Dedifferentiated amniotic fluid mesenchymal stem cell (primary cell): Measurements from ENCODE around the gene SOX5.
"Not testable (repeated sequence)": the region's sequence is repeated elsewhere in the genome, so short reads cannot be mapped to it uniquely, and the experiment has no call there.

Source experiments
- DNase-seq: peaks from one replicate; pipeline ENCODE4 v3.0.0-alpha.2; 2016; ENCODE audit errors: extremely low spot score

SOX5 gene

DNA sequence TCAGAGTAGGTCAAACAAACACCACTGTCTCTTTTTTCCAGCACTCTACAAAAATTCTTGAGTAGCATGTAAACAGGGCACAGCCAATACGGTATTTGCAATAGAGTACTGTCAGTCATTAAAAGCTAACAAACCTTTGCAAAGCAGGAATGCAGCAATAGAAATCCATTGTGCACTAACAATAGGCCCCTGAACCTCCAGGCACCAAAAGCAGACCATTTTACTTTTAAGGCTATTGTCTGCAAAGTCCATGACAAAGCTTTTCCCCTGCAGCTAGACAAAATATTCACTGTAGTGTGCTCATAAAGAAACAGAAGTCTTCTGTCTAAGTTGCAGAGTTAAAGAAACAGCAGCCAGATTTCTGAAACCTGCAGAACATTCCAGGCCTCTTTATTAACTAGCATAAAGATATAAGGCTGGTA, 191.9 kb downstream of the SOX5 start:
- DNase-seq, result no peak

DNA sequence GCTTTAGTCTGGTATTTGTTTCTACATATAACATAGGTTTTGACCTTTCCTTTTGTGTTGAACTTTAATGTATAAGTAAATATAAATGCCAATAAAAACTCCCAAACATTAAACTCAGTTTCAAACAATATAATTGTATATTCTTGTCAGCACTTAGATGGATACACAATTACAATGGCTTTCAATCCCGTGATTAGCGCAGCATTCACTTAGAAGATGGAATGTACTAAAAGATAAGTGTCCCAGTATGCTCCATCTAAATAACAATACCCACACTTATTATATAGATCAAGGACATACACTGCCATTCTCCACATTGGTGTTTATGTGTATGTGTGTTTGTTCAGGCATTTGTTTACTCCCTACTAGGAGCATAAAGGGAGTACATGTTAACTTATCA, 193.1 kb downstream of the SOX5 start:
- DNase-seq, result no peak

DNA sequence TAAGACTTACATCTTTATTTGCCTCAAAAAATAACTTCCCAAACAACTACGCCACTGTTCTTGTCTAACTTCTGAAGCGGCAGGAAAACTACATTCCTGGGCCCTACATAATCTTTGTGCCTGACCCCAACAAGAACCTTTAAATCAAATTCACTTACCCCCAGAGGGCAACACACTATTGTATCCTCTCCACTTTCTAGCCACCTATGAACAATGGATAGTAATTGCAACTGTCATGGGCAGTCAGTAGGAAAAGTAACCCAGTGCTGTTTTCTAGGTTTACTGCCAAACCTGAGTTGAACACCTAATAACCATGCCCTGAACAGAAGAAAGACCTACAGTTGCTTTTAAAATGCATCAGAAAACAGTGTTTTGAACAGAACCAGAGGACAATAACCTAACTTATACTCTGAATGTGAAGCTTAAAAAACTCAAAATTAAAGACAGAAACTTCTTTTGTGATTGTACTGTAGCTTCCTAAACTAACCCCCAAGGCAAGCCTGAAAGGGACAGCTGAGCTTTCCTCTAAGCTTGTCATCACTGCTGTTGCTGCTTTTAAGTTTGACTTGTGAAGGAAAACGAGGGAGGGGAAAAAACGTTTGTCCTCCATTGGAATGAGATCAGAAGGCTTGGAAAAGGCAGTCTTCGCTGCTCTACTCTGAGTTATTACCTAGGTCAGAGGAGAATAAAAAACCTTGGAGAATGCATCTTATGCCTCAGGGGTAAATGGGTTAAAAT, 195.7 kb downstream of the SOX5 start:
- DNase-seq, result no peak

DNA sequence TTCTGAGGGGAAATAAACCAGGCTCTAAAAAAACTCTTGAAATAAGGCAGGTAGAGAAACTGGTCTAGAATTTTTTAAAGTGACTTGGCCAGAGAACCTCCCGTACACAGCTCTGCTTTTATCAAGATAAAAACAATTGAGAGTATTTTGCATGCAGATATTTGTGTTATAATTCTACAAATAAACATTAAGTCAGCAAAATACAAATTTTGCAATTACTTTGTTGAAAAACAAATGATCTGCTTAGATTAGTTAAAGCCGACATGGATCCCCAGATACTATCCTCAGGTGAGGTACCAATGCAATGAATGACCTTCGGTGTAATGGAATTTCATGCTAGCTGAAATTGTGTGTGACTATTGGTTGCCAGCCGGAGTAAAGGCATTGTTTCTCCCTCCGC, 197.2 kb downstream of the SOX5 start:
- DNase-seq, result no peak

DNA sequence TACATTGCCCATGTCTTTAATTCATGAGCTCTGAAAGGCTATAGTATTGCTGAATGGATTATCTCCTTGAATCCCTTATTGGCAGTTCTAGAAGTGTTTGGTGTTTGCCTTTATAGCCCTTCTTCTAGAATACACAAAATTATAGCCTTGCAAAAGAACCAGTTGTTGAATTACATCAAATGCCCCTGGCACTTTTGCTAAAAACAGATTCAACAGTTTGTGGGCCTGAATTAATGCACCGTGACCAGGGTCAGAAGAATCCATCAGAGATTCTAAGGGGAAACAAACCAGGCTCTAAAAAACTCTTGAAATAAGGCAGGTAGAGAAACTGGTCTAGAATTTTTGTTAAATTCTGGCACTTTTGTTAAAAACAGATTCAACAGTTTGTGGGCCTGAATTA, 197.8 kb downstream of the SOX5 start:
- DNase-seq, result no peak

DNA sequence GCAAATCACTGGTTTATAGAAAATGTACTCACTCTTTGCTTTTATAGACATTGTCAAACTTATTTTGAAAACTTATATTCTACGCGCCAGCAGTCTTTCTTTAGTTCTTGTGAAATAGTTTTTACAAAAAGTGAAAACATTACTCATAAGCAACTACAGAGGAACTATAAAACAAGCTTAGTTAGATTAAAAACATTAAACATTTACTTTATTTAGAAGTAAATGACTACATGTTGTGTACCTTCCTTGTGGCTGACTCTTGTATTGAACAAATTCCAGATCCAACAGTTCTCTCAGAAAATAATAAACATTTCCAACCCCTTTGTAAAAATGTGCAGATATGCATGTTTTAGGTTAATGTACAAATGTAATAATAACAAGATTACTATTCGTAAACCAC, 198.5 kb downstream of the SOX5 start:
- no peak for DNase-seq

DNA sequence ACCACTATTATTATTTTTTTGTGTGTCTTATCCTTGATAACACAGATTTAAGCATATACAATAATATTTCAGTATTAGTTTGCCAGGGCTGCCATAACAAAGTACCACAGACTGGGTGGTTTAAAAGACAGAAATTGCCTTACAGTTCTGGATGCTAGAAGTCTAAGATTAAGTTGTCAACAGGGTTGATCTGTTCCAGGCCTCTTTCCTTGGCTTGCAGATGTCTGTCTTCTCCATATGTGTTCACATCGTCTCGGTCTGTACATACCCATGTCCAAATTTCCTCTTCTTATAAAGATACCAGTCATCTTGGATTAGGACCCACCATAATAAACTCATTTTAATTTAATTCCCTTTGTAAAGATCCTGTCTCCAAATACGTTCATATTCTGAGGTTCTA, 204.8 kb downstream of the SOX5 start:
- DNase-seq, result no peak

DNA sequence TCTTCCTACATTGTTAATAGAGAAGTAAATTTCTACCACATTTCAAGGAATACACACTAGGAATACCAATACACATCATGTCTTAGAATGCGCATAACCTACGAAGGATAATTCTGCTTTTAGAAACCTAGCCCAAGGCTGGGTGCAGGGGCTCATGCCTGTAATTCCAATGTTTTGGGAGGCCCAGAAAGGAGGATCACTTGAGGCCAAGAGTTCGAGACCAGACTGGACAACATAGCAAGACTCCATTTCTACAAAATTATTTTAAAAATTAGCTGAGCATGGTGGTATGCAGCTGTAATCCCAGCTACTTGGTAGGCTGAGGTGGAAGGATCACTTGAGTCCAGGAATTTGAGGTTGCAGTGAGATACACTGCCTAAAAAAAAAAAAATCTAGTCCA, 206.9 kb downstream of the SOX5 start:
- DNase-seq, result no peak

DNA sequence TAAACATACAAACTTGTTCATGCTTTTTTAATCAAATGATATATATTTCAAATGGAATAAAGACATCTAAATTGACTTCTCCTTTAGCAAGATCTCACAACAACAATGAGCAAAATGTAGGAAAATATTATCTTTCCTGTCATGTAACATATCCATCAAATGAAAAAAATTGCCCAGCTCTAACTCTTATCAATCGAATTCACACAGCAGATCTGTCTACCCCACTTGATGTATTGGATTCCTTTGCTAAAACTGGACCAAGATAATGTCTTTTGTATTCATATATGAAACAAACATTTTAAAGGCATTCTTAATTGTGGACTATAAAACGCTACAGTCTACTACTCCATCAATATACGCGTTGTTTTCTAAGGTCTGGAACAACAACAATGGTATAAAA, 218.0 kb downstream of the SOX5 start:
- no peak for DNase-seq

DNA sequence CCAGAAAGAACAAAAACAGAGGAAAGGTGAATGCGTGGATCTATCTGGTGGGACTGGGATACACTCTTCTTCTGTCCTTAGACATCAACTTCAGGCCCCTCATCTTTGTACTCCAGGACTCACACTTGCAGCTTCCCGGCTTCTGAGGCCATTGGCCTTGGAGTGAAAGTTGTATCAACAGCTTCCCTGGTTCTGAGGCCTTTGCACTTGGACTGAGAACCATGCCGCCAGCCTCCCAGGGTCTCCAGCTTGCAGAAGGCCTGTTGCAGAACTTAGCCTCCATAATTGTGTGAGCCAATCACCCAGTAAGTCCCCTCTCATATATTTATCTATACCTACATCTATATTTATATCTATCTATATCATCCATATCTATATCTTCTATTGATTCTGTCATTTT, 218.4 kb downstream of the SOX5 start:
- no peak for DNase-seq

DNA sequence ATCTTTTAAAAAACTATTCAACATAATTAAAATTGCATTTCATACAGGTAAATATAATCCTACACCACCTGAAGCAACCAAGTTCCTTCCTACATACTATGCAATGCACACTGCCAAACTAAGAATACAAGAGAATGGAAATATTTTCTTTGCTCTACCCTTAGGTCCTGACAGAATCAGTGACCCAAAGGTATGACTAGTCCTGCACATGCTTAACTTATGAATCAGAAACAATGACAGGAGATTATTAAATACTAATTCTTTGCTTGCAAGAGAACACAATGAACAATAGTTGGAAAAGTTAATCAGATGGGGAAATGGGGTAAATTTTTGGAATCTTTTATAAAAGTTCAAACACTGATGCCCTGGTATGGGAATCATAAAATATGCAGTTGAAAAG, 220.1 kb downstream of the SOX5 start:
- DNase-seq, result no peak

DNA sequence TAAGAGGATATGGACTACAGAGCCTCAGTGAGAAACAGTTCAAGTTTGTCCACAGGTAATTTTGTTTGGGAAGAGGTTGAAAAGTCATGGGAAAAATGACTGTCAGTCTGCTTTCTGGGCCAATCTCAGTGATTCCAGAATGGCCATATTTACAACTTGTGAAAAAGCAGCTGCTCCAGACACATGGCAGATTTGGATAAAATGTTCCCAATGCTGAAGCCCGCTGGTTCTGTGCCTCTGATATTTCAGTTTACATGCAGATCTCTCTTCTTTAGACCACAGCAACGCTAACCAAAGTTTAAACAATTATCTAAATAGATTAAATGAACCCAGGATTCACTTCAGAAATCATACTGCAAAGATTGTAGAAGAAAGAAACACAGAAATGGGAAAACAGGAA, 222.8 kb downstream of the SOX5 start:
- DNase-seq, result no peak

DNA sequence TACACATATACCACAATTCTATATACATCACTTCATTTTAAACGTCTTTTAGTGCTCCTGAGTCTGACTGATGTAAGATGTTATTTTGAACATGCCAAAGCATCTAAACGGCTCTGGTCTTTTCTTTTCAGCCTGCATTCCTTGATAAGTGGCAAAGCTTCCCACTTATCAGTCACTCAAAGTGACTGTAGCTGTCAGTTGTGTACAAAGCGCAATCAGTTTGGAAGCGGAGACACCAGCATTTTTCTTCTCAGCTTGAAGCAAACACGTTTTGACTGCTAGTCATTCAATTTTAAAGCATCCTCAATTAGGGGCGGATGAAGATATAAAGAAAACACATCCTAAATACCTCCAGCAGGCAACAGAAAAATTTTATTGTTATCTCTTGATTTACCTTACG, 226.8 kb downstream of the SOX5 start:
- DNase-seq, result no peak

DNA sequence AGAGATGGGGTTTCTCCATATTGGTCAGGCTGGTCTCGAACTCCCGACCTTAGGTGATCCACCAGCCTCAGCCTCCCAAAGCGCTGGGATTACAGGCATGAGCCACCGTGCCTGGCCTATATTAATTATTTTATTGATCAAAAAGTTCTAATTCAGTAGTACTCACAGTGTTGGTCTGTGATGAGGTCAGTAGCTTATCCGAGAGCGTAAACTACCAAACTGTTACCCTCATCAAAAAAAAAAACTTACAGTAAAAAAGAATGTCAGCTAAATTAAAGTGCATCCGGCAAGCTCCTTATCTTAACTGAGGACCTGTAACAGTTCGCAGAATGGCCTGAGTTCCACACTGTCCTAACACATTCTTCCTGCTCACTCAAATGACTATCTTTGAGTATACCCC, 228.2 kb downstream of the SOX5 start:
- DNase-seq, result no peak

DNA sequence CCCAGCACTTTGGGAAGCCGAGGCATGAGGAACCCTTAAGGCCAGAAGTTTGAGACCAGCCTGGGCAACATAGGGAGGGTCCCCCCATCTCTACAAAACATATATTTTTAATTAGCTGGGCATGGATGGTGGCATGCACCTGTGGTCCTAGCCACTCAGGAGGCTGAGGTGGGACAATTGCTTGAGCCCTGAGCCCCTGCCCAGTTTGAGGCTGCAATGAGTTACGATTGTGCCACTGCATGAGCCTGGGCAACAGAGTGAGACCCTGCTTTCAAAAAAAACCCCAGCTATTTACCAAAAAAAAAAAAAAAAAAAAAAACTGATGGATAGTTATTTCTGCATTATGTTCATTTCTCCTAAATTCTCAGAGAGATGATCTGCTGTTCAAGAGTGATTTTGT, 230.0 kb downstream of the SOX5 start:
- DNase-seq, result no peak

DNA sequence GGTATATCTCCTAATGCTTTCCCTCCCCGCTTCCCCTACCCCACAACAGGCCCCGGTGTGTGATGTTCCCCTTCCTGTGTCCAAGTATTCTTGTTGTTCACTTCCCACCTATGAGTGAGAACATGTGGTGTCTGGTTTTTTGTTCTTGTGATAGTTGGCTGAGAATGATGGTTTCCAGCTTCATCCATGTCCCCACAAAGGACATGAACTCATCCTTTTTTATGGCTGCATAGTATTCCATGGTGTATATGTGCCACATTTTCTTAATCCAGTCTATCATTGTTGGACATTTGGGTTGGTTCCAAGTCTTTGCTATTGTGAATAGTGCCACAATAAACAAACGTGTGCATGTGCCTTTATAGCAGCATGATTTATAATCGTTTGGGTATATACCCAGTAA, 239.1 kb downstream of the SOX5 start:
- not testable (repeated sequence) for DNase-seq

DNA sequence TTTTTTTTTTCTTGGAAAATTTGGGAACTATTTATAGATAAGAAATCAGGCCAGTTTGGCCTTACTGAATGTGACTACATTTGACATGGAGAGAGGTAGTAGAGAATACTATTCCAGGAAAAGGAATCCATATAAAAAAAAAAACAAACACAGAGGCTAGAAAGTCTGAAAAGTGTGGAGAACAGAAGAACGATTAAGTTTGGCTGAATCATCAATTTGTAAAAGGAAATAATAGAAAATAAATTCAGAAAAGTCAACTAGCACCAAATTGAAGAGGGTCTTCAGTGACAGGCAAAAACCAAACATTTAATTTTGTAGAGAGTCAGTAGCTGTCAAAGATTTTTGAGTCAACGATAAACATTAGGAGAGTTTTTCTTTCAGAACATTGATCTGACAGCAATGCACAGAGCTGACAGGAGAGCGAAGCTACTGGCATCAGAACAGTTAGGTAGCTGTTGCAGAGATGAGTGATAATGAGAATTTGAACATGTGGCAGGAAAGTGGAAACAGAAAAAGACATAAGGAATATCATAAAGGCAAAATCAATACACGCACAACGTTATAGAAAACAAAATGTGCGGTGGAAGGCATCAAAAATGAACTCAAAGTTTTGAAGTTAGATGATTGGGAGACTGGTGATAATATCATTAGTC, 241.2 kb downstream of the SOX5 start:
- no peak for DNase-seq

DNA sequence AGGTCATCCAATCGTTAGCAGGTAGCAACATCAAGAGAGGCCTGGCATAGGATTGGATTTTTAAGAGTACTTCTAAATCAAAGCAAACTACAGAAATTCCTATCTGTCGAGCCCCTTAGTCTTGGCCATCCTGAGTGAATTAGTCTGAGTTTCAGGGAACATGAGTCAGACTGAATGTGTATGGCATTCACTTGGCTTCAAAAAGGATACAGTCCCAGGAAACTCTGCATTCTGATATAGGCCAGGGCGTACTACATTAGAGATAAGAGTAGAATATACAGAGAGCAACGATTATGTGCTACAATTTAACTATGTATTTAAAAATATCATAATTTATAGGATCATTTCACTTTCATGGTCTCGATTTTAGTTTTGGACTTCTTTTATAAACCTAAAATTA, 242.2 kb downstream of the SOX5 start:
- no peak for DNase-seq

DNA sequence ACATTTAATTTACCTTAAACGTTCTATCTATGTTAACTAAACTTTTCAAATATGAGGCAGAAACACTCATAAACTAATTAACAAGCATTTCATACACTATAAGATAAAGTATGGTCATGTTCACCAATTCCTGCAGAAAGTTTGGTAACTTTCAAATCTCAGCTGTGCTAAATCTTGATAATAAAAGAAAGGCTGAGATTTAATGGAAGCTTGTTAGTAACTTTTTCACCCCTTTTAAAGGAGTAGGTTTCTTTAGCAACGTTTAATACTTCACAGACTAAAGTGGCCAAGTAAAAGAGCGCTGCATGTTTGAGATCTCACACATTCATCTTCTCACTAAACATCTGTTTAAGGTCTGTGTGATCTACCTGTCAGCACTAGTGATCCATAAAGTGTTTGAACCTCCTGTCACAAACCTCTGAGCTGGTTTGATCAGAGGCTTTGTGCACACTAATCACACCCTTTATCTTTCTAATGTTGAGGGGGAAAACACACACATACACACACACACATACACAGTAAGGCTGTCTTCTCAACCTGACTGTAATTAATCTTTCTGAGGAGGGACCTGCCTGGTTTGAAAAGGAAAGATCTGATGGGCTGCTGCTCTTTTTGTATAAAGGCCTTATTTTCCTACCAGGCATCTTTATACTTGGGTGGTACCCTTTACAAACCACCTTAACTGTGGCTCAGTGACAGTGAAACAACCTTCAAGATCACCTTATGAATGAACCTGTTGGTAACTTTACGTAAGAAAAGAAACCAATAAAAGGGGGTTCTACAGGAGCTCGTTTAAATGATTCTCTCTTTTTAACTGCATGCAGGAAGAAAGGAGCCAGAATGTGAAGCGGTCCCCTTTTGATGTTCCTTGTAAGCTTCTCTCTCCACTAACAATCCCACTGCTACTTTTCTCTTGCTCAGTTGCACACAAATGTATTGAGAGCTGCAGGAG, 244.2 kb downstream of the SOX5 start:
- DNase-seq, result no peak

DNA sequence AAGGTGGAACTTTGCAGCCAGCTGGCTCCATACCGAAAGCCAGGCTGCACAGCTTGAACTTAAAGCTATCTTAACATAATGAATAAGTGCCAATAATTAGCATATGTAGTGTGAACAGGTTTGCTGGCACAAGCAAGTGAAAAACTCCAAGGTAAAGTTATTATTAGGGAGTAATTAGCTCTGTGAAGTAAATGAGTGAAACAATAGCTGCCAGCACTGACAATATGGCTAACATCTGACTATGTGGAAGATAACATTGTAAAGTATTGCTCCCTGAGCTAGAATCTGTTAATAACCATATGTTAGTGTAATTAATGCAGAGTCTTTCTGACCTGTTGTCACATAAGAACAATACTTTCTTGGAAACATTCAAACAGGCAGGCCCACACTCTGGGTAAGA, 246.4 kb downstream of the SOX5 start:
- no peak for DNase-seq

DNA sequence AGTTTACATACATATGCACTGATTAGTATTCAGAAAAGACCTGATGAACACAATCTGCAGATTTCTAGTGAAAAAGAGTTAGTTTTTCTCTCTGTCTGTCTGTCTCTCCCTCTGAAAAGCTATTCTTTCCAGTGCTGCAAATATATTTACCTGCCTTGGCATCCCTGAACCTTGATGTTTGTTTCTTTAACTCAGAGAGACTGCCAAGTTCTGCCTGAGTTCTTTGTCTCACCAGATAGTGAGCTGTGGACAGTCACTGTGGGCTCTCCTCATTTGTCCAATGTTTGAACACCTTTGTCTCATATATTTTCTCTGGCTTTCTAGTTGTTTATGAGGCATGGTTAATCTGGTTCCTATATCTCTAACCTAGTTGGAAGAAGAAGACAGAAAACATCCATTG, 250.4 kb downstream of the SOX5 start:
- DNase-seq, result no peak

DNA sequence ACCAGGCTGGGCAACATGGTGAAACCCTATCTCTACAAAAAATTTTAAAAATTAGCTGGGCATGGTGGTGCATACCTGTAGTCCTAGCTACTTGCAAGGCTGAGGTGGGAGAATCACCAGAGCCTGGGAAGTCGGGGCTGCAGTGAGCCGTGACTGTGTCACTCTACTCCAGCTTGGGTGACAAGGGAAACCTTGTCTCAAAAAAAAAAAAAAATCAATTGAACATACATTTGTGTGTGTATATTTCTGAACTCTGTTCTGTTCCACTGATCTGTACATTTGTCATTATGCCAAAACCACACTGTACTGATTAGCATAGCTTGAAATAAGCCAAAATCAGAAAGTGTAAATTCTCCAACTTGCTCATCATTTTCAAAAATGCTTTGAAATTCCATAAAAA, 254.6 kb downstream of the SOX5 start:
- no peak for DNase-seq

DNA sequence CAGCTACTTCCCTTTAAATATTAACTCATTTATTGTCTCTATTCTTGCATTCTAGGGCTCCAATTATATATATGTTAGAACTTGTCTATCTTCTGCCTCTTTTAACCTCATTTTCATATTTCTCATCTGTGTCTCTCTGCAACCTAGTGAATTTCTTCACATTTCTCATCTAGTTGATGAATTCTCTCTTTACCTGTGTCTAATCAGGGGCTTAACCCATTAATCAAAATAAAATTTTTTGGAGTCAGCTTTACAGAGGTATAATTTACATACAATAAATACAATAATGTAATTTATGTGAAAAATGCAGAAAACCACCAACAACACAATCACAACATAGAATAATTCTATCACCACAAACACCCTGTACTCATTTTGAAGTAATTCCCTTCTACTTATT, 255.2 kb downstream of the SOX5 start:
- DNase-seq, result no peak
